Skin epidermis (tissue), 12 donors: ENCODE results near the gene ZDHHC14.
A peak's percentile ranks its signal among the peaks of the same experiment; 100 is the strongest.
"Not testable (repeated sequence)": the region's sequence is repeated elsewhere in the genome, so short reads cannot be mapped to it uniquely, and the experiment has no call there.

Experiments used
- H3K27ac ChIP-seq, 21 experiments: fragments of 200-600 bp; sonication (generic) in 11 of 21; one replicate each; pipeline ENCODE4 v1.5.0; 2020; ENCODE audit warnings: mild to moderate bottlenecking in 3 of 21, inconsistent platforms in 2 of 21, moderate library complexity in 2 of 21
- H3K4me3 ChIP-seq, 7 experiments: fragments of 200-600 bp; sonication (generic) in 2 of 7; one replicate each; pipeline ENCODE4 v1.5.0; 2020; ENCODE audit warnings: inconsistent platforms in 2 of 7, mild to moderate bottlenecking in 2 of 7, moderate library complexity in 1 of 7

The ZDHHC14 gene

GRCh38 chr6:157575436-157576145, 194.6 kb downstream of the ZDHHC14 start:
- H3K27ac ChIP-seq = peak overlapping the region in 1 of 21 experiments; percentile 38
- no peak overlapping the region for H3K4me3 ChIP-seq

- H3K4me3 ChIP-seq, H3K27ac ChIP-seq: not testable (repeated sequence)
Observed at GRCh38 chr6:157576991-157577390, 196.0 kb downstream of the ZDHHC14 start.

GRCh38 chr6:157578527-157578926, 197.5 kb downstream of the ZDHHC14 start:
- not testable (repeated sequence) for H3K27ac ChIP-seq, H3K4me3 ChIP-seq

- Histone ChIP-seq H3K27ac (peak overlapping the region in 3 of 21 experiments; percentile 24 to 35 (median 29)), H3K4me3 (no peak overlapping the region)
Observed at GRCh38 chr6:157579467-157580031, 198.6 kb downstream of the ZDHHC14 start.

GRCh38 chr6:157584036-157584435, 203.0 kb downstream of the ZDHHC14 start:
- H3K4me3 ChIP-seq = no peak overlapping the region

GRCh38 chr6:157585274-157586087, 204.5 kb downstream of the ZDHHC14 start:
- no peak overlapping the region for H3K27ac ChIP-seq
- H3K4me3 ChIP-seq = no peak overlapping the region

More at GRCh38 chr6:157584036-157584435, 203.0 kb downstream of the ZDHHC14 start:
- H3K27ac ChIP-seq = no peak overlapping the region

GRCh38 chr6:157586088-157586414, 205.1 kb downstream of the ZDHHC14 start:
- Histone ChIP-seq H3K27ac (no peak overlapping the region), H3K4me3 (no peak overlapping the region)

- no peak overlapping the region for H3K27ac ChIP-seq
- no peak overlapping the region for H3K4me3 ChIP-seq
Observed at GRCh38 chr6:157586476-157587126, 205.6 kb downstream of the ZDHHC14 start.

GRCh38 chr6:157587127-157587926, 206.3 kb downstream of the ZDHHC14 start:
- Histone ChIP-seq H3K4me3 (no peak overlapping the region), H3K27ac (no peak overlapping the region)

GRCh38 chr6:157590654-157591053, 209.7 kb downstream of the ZDHHC14 start:
- H3K4me3 ChIP-seq, H3K27ac ChIP-seq: not testable (repeated sequence)

GRCh38 chr6:157592541-157592940, 211.6 kb downstream of the ZDHHC14 start:
- Histone ChIP-seq H3K27ac (no peak overlapping the region), H3K4me3 (no peak overlapping the region)

GRCh38 chr6:157592980-157593379, 212.0 kb downstream of the ZDHHC14 start:
- no peak overlapping the region for H3K4me3 ChIP-seq
- H3K27ac ChIP-seq = no peak overlapping the region

GRCh38 chr6:157593596-157593995, 212.6 kb downstream of the ZDHHC14 start:
- no peak overlapping the region for H3K27ac ChIP-seq

GRCh38 chr6:157594292-157594691, 213.3 kb downstream of the ZDHHC14 start:
- Histone ChIP-seq H3K4me3 (no peak overlapping the region), H3K27ac (no peak overlapping the region)

More at GRCh38 chr6:157593596-157593995, 212.6 kb downstream of the ZDHHC14 start:
- H3K4me3 ChIP-seq = no peak overlapping the region

- Histone ChIP-seq H3K4me3 (no peak overlapping the region), H3K27ac (no peak overlapping the region)
Observed at GRCh38 chr6:157595768-157596167, 214.8 kb downstream of the ZDHHC14 start.

- H3K27ac ChIP-seq = no peak overlapping the region
- no peak overlapping the region for H3K4me3 ChIP-seq
Observed at GRCh38 chr6:157596461-157596860, 215.5 kb downstream of the ZDHHC14 start.

GRCh38 chr6:157596886-157597285, 215.9 kb downstream of the ZDHHC14 start:
- H3K27ac ChIP-seq = peak overlapping the region in 1 of 21 experiments; percentile 4
- no peak overlapping the region for H3K4me3 ChIP-seq

- no peak overlapping the region for H3K4me3 ChIP-seq
Observed at GRCh38 chr6:157597461-157598312, 216.7 kb downstream of the ZDHHC14 start.

GRCh38 chr6:157599191-157599590, 218.2 kb downstream of the ZDHHC14 start:
- Histone ChIP-seq H3K27ac (no peak overlapping the region), H3K4me3 (no peak overlapping the region)

More at GRCh38 chr6:157597461-157598312, 216.7 kb downstream of the ZDHHC14 start:
- peak overlapping the region in 3 of 21 experiments; percentile 4 to 27 (median 5) for H3K27ac ChIP-seq
